ENCODE data around the gene CDC42EP1. TPM values are rescaled to one million over a fixed set of nuclear protein-coding genes. Genes with fewer than 3 reads are reported as not detected.
A peak's percentile ranks its signal among the peaks of the same experiment; 100 is the strongest.

Gene CDC42EP1
- total RNA-seq, 4 donors from 2014 or later: 5.6 to 8.8 (median 6.8) TPM

DNA sequence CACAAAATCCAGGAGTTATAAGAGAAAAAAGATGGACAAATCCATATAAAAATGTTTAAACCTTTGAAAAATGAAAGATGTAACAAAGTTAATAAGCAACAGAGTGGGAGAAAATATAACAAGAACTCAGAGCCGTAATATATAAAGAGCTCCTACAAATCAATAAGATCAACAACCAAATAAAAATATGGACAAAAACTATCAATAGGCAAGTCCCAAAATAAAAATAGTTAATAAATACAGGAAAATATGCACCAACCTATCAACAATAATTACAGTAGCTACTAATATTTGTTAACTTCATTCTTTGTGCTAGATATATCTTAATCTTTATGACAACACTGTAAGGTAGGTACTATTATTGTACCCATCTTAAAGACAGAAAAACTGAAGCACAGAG is 43.8 kb upstream of the CDC42EP1 start:
- Histone ChIP-seq H3K27me3 (peaks cover 6 to 16% (median 11%) of the 10 kb centered on the region in 3 donors), H3K4me3 (no peak overlapping the region), H3K4me1 (peaks cover 10 to 11% of the 10 kb centered on the region in 2 donors)

DNA sequence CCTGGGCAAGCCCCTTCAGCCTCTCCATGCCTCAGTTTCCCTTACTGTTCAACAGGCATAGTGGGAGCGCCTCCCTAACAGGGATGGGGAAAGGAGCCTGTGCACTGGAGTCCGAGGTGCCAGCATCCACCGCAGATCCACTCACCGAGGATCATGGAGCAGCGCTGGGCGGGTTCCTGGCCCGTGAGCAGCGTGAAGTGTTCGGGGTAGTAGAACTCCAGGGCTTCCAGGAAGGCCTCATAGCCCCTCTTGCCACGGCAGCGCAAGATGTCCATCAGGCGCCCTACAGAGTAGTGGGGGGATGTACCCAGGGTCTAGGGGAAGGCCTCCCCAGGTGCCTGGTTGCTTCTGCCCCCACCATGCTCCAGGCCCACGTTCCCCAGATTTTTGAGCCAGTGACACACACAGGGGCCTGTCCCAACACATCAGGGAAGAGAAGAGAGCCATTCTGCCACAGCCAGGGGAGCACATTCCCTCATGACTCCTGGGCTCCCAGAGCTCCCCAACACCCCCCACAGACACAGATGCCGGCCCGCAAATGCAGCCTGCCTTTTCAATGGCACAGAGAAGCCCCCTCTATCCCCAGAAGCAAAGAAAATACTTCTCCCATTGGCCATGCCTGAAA is 42.3 kb upstream of the CDC42EP1 start:
- peak overlapping the region in 3 of 4 donors; percentile 66 to 67 (median 67) for H3K27ac ChIP-seq
- TF ChIP-seq, protein P1, sequence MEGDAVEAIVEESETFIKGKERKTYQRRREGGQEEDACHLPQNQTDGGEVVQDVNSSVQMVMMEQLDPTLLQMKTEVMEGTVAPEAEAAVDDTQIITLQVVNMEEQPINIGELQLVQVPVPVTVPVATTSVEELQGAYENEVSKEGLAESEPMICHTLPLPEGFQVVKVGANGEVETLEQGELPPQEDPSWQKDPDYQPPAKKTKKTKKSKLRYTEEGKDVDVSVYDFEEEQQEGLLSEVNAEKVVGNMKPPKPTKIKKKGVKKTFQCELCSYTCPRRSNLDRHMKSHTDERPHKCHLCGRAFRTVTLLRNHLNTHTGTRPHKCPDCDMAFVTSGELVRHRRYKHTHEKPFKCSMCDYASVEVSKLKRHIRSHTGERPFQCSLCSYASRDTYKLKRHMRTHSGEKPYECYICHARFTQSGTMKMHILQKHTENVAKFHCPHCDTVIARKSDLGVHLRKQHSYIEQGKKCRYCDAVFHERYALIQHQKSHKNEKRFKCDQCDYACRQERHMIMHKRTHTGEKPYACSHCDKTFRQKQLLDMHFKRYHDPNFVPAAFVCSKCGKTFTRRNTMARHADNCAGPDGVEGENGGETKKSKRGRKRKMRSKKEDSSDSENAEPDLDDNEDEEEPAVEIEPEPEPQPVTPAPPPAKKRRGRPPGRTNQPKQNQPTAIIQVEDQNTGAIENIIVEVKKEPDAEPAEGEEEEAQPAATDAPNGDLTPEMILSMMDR (IDR thresholded peaks at IDR 0.05 in 4 of 5, conservative IDR thresholded peaks at IDR 0.05 in 1 of 5): no peak
- no peak for TF ChIP-seq POLR2A (IDR thresholded peaks at IDR 0.05)
- in situ Hi-C loops (cut with MboI; ENCODE audit: low sequenced_read_pairs in 4 of 4): no loop called here
- H3K36me3 ChIP-seq: no peaks in the 10 kb centered on the region
- peaks cover 0 to 4% of the 10 kb centered on the region in 2 donors for H3K4me1 ChIP-seq
- peaks cover 6 to 16% (median 11%) of the 10 kb centered on the region in 3 donors for H3K27me3 ChIP-seq
- DNase-seq (no peak), ATAC-seq (no peak)
- H3K4me3 ChIP-seq: peak overlapping the region; percentile 48 to 68 (median 52)
- intact Hi-C loops (cut with DNase I; ENCODE audit: low total_unique reads): no loop called here
- no peaks in the 10 kb centered on the region for H3K9me3 ChIP-seq

More for the DNA sequence above, 43.8 kb upstream of the CDC42EP1 start:
- Histone ChIP-seq H3K27ac (no peak overlapping the region), H3K9me3 (no peaks in the 10 kb centered on the region), H3K36me3 (no peaks in the 10 kb centered on the region)
- DNase-seq (no peak), ATAC-seq (no peak)
- in situ Hi-C loops (cut with MboI; ENCODE audit: low sequenced_read_pairs in 4 of 4) (no loop called here), intact Hi-C loops (cut with DNase I; ENCODE audit: low total_unique reads) (no loop called here)
- TF ChIP-seq POLR2A (IDR thresholded peaks at IDR 0.05): no peak
- TF ChIP-seq, protein P1 (IDR thresholded peaks at IDR 0.05 in 4 of 5, conservative IDR thresholded peaks at IDR 0.05 in 1 of 5): no peak

DNA sequence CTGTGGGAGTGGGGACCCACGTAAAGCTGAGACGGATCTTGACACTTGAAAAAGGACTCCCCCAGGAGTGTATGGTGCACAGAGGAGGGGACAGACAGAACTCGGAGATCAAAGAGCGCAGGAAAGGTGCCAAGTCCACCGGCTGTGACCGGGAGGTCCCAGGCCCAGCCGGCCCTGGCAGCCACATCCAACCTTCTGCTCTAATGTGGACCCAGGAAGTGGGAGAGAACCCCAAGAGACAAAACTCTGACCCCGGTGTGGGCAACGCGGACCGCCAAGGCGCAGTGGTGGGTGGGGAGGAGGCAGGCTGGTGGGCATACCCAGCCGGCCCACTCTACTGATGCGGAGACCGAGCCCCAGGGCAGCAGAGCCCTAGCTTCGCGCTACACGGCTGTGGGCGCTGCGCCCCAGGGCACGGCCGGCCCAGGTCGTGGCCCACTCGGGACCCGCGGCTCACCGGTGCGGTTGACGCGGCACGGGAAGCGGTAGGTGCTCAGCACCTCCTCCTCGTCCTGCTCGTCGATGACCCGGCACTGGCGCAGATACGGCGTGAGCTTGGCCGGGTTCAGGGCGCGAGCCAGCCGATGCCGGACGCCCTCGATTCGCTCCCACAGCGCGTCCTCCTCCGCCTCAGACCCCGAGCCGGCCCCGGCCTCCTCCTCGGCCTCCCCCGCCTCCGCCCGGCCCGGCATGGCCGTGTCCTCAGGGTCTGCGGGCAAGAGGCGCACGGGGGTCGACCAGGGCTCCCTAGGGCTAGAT is 41.6 kb upstream of the CDC42EP1 start:
- H3K27me3 ChIP-seq: peaks cover 6 to 16% (median 11%) of the 10 kb centered on the region in 3 donors
- H3K36me3 ChIP-seq: no peaks in the 10 kb centered on the region
- in situ Hi-C loops (cut with MboI; ENCODE audit: low sequenced_read_pairs in 4 of 4) (no loop called here), intact Hi-C loops (cut with DNase I; ENCODE audit: low total_unique reads) (no loop called here)
- no peak for ATAC-seq
- H3K27ac ChIP-seq: peak overlapping the region in 3 of 4 donors; percentile 66 to 67 (median 67)
- TF ChIP-seq, protein P1 (IDR thresholded peaks at IDR 0.05 in 4 of 5, conservative IDR thresholded peaks at IDR 0.05 in 1 of 5): no peak
- no peak for TF ChIP-seq POLR2A (IDR thresholded peaks at IDR 0.05)
- no peaks in the 10 kb centered on the region for H3K9me3 ChIP-seq
- DNase-seq: no peak
- H3K4me3 ChIP-seq: peak overlapping the region; percentile 48 to 68 (median 52)
- H3K4me1 ChIP-seq: no peaks in the 10 kb centered on the region

DNA sequence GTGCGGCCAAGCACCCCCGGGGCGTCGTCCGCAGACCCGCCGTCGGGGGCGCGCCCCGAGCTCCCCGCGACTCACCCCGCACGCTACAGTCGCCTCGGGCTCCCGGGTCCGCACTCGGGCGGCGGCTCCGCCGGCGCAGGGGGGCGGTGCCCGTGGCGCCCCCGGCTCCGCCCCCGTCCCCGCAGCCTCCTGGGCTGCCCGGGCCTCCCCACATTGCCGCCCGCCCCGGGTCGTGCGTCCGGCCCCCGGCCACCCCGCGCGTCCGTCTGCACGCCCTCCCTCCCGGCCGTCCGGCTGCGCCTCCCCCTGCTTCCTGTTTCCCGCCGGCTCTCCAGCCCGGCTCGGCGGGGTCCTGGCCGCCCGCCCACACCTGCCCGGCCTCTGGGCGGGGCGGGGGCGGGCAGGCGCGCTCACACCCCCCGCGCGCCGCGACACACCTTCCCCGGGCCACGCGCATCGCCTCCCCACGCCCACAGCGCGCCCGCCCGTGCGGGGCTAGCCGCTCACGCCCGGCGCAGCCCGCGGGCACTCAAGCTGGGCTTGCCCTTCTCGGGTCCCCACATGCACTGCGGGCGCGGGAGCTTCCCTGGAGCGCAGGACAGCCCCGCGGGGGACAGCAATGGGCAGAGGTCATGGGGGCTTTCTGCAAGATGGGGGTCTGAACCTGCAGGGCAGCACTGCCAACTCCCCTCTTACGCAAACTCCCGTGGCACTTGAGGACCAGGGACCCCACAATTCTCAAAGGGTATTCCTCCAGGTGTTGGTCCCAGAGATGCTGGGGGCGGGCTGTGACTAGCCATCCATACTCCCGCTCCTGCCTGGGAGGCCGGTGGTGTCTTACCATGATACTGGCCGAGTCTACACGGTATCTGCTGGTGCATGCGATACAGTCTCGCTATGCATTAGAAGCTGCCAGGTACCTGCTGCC is 40.7 kb upstream of the CDC42EP1 start, which contains the start of gene CARD10:
CARD10 (minus strand) TSS at position 148 of the 928 bp plus-strand sequence. CDS start 215 bp downstream, outside the sequence.
- TF ChIP-seq, protein P1 (IDR thresholded peaks at IDR 0.05 in 4 of 5, conservative IDR thresholded peaks at IDR 0.05 in 1 of 5): no peak
- no peak for TF ChIP-seq POLR2A (IDR thresholded peaks at IDR 0.05)
- Histone ChIP-seq H3K4me1 (no peaks in the 10 kb centered on the region), H3K9me3 (no peaks in the 10 kb centered on the region), H3K36me3 (no peaks in the 10 kb centered on the region), H3K27ac (peak within 1 kb of the TSS in 3 of 4 donors; percentile 66 to 67 (median 67)), H3K27me3 (peaks cover 6 to 16% (median 11%) of the 10 kb centered on the region in 3 donors), H3K4me3 (peak within 1 kb of the TSS; percentile 48 to 68 (median 52))
- in situ Hi-C loops (cut with MboI; ENCODE audit: low sequenced_read_pairs in 4 of 4): no loop called here
- ATAC-seq (peak in 1 of 2 donors; percentile 33), DNase-seq (no peak)
- intact Hi-C loops (cut with DNase I; ENCODE audit: low total_unique reads): no loop called here

Data from gastrocnemius medialis (tissue), 4 donors.